Measurements from ENCODE around the gene LRRC40.

Gene LRRC40

GRCh38 chr1:70115315-70115714, 90.1 kb downstream of the LRRC40 start:
- DNase-seq (ENCODE audit: low read depth): no peak

- no peak for DNase-seq (ENCODE audit: low read depth)
Measured at GRCh38 chr1:70112838-70113237, 92.5 kb downstream of the LRRC40 start.

GRCh38 chr1:70109241-70109640, 96.1 kb downstream of the LRRC40 start:
- no peak for DNase-seq (ENCODE audit: low read depth)

- no peak for DNase-seq (ENCODE audit: low read depth)
Measured at GRCh38 chr1:70103770-70104169, 101.6 kb downstream of the LRRC40 start.

- DNase-seq (ENCODE audit: low read depth): no peak
Measured at GRCh38 chr1:70101774-70102173, 103.6 kb downstream of the LRRC40 start.

GRCh38 chr1:70101231-70101630, 104.1 kb downstream of the LRRC40 start:
- DNase-seq (ENCODE audit: low read depth): no peak
